Measurements from ENCODE around the gene RETREG3.

The RETREG3 gene

GRCh38 chr17:42586514-42587230 is 22.5 kb downstream of the RETREG3 start:
- peak overlapping the region; percentile 22 for H3K4me3 ChIP-seq (ENCODE audit: low read depth, low read length)
- DNase-seq (ENCODE audit: low read depth), result no peak
- no peak for TF ChIP-seq CTCF (IDR thresholded peaks at IDR 0.05; ENCODE audit: low read depth, low read length, missing control alignments)

- no peak for TF ChIP-seq CTCF (IDR thresholded peaks at IDR 0.05; ENCODE audit: low read depth, low read length, missing control alignments)
- DNase-seq (ENCODE audit: low read depth), result no peak
These were observed 23.8 kb downstream of the RETREG3 start for GRCh38 chr17:42585353-42585752.

GRCh38 chr17:42584880-42585279 is 24.3 kb downstream of the RETREG3 start:
- no peak overlapping the region for H3K4me3 ChIP-seq (ENCODE audit: low read depth, low read length)
- TF ChIP-seq CTCF (IDR thresholded peaks at IDR 0.05; ENCODE audit: low read depth, low read length, missing control alignments), result no peak
- no peak for DNase-seq (ENCODE audit: low read depth)

More at GRCh38 chr17:42585353-42585752, 23.8 kb downstream of the RETREG3 start:
- H3K4me3 ChIP-seq (ENCODE audit: low read depth, low read length), result no peak overlapping the region

GRCh38 chr17:42581744-42582270 is 27.4 kb downstream of the RETREG3 start:
- TF ChIP-seq CTCF (IDR thresholded peaks at IDR 0.05; ENCODE audit: low read depth, low read length, missing control alignments), result no peak
- H3K4me3 ChIP-seq (ENCODE audit: low read depth, low read length), result no peak overlapping the region
- DNase-seq (ENCODE audit: low read depth), result no peak

- no peak for TF ChIP-seq CTCF (IDR thresholded peaks at IDR 0.05; ENCODE audit: low read depth, low read length, missing control alignments)
- DNase-seq (ENCODE audit: low read depth), result no peak
- no peak overlapping the region for H3K4me3 ChIP-seq (ENCODE audit: low read depth, low read length)
These were observed 29.2 kb downstream of the RETREG3 start for GRCh38 chr17:42579794-42580551.

GRCh38 chr17:42578282-42578869 is 30.8 kb downstream of the RETREG3 start:
- peak overlapping the region; percentile 66 for H3K4me3 ChIP-seq (ENCODE audit: low read depth, low read length)
- DNase-seq (ENCODE audit: low read depth), result peak; percentile 91
- peak; percentile 88 for TF ChIP-seq CTCF (IDR thresholded peaks at IDR 0.05; ENCODE audit: low read depth, low read length, missing control alignments)
